MCF 10A (cell line): Measurements from ENCODE around the gene MTFR1L. TPM values are rescaled to one million over a fixed set of nuclear protein-coding genes. Genes with fewer than 3 reads are reported as not detected.

Experiments
- BruUV-seq: library from RNA; stranded (reverse); fragments of 400-500 nt; replicated peaks from 2 replicates; lab custom pipeline; 2021; lab: Mats Ljungman, UMichigan
- CTCF ChIA-PET: fragments of 300-600 bp; sonication (Branson Sonifier 250); formaldehyde crosslinking; extraction: SDS; loops from one replicate; lab custom pipeline; 2021; ENCODE audit warnings: antibody characterized with exemption, inconsistent platforms; lab: Yijun Ruan, JAX
- POLR2A ChIA-PET: fragments of 300-600, 350-650 bp; sonication (Branson Sonifier 250); formaldehyde crosslinking; extraction: SDS; loops from one replicate; lab custom pipeline; 2020; ENCODE audit warnings: antibody characterized with exemption, inconsistent platforms; lab: Yijun Ruan, JAX
- DNase-seq: peaks from one replicate; pipeline ENCODE4 v3.0.0-alpha.2; 2018; ENCODE audit not compliant: unreplicated experiment
- H3K27ac Mint-ChIP-seq: one replicate; pipeline ENCODE4 v1.8.0; 2022; ENCODE audit warnings: mild to moderate bottlenecking, low read depth, mixed read lengths; ENCODE audit not compliant: unreplicated experiment
- H3K27me3 Mint-ChIP-seq: one replicate; pipeline ENCODE4 v1.8.0; 2022; ENCODE audit warnings: mixed read lengths; ENCODE audit not compliant: insufficient read depth, unreplicated experiment
- H3K36me3 Mint-ChIP-seq: one replicate; pipeline ENCODE4 v1.8.0; 2022; ENCODE audit warnings: mild to moderate bottlenecking, moderate library complexity, mixed read lengths; ENCODE audit not compliant: insufficient read depth, unreplicated experiment
- H3K4me1 Mint-ChIP-seq: one replicate; pipeline ENCODE4 v1.8.0; 2022; ENCODE audit warnings: mixed read lengths; ENCODE audit not compliant: insufficient read depth, unreplicated experiment
- H3K4me3 Mint-ChIP-seq: one replicate; pipeline ENCODE4 v1.8.0; 2022; ENCODE audit warnings: mild to moderate bottlenecking, moderate library complexity, mixed read lengths; ENCODE audit not compliant: unreplicated experiment
- H3K9me3 Mint-ChIP-seq: one replicate; pipeline ENCODE4 v1.8.0; 2022; ENCODE audit warnings: mixed read lengths; ENCODE audit not compliant: unreplicated experiment
- CTCF ChIP-seq: fragments of 200-600 bp; IDR thresholded peaks from one replicate; pipeline ENCODE4 v1.8.0; 2022; ENCODE audit warnings: antibody characterized with exemption, mild to moderate bottlenecking; ENCODE audit not compliant: unreplicated experiment
- intact Hi-C: fragments of 100-400 bp; cut with micrococcal nuclease; formaldehyde crosslinking; loops from 2 replicates; pipeline ENCODE4 v1.14.1; 2022
- total RNA-seq: library from RNA; stranded (reverse); gene quantifications from 2 replicates; pipeline ENCODE4 v1.2.3, GENCODE V29; 2022

Gene MTFR1L
- total RNA-seq, 1 experiment from 2014 or later, result 39.3 TPM

- Mint-ChIP-seq H3K36me3 (no peaks in the 10 kb centered on the region), H3K27ac (no peak overlapping the region), H3K4me3 (no peak overlapping the region), H3K27me3 (no peaks in the 10 kb centered on the region), H3K9me3 (no peaks in the 10 kb centered on the region), H3K4me1 (peaks cover 16% of the 10 kb centered on the region)
- CTCF ChIA-PET, result interaction anchor here (0.6 to 3.8 kb wide), 6 partner anchors 8 to 315 kb away, joined by 3 to 16 read pairs (median 4); no protein-coding TSS in a partner anchor
- no peak for DNase-seq
- POLR2A ChIA-PET, result interaction anchor here (1.0 kb wide), 1 partner anchor 193 kb away, joined by 3 read pairs; no protein-coding TSS in a partner anchor
- intact Hi-C loops, result no loop called here
- BruUV-seq, result TSS peak; percentile 50
- no peak for TF ChIP-seq CTCF
These were observed 16.8 kb upstream of the MTFR1L start for GRCh38 chr1:25802915-25803314.

- CTCF ChIA-PET, result interaction anchor here (0.6 to 2.8 kb wide), 4 partner anchors 8 to 315 kb away, joined by 3 to 16 read pairs (median 4); no protein-coding TSS in a partner anchor
- BruUV-seq, result no TSS peak
These were observed 16.4 kb upstream of the MTFR1L start for GRCh38 chr1:25803368-25803767.

GRCh38 chr1:25804244-25804963, 15.3 kb upstream of the MTFR1L start:
- peak; percentile 60 for DNase-seq
- TF ChIP-seq CTCF, result no peak
- intact Hi-C loops, result no loop called here
- POLR2A ChIA-PET, result interaction anchor here (0.5 to 0.7 kb wide), 3 partner anchors 16 to 1400 kb away, joined by 3 to 4 read pairs (median 3); partner anchors contain the start of gene MTFR1L
- BruUV-seq, result no TSS peak
- H3K4me1 Mint-ChIP-seq, result peaks cover 16% of the 10 kb centered on the region
- H3K27ac Mint-ChIP-seq, result no peak overlapping the region
- CTCF ChIA-PET, result no interaction called here
- no peaks in the 10 kb centered on the region for H3K27me3 Mint-ChIP-seq
- no peak overlapping the region for H3K4me3 Mint-ChIP-seq
- H3K9me3 Mint-ChIP-seq, result no peaks in the 10 kb centered on the region
- no peaks in the 10 kb centered on the region for H3K36me3 Mint-ChIP-seq

More at GRCh38 chr1:25803368-25803767, 16.4 kb upstream of the MTFR1L start:
- Mint-ChIP-seq H3K4me3 (no peak overlapping the region), H3K27ac (no peak overlapping the region), H3K9me3 (no peaks in the 10 kb centered on the region), H3K36me3 (no peaks in the 10 kb centered on the region), H3K27me3 (no peaks in the 10 kb centered on the region), H3K4me1 (peaks cover 16% of the 10 kb centered on the region)
- intact Hi-C loops, result no loop called here
- TF ChIP-seq CTCF, result no peak
- POLR2A ChIA-PET, result interaction anchor here (1.0 kb wide), 1 partner anchor 193 kb away, joined by 3 read pairs; no protein-coding TSS in a partner anchor
- no peak for DNase-seq
